T-helper 17 cell (primary cell): ENCODE measurements around the gene PTPRN2. TPM values are rescaled to one million over a fixed set of nuclear protein-coding genes. Genes with fewer than 3 reads are reported as not detected.
A peak's percentile ranks its signal among the peaks of the same experiment; 100 is the strongest.

Source experiments
- ATAC-seq: fragments of 150-1000 bp; cut with Tn5 transposase; 2 replicates; pipeline ENCODE4 v1.10.0; 2021; ENCODE audit warnings: mild to moderate bottlenecking, moderate library complexity
- DNase-seq, 3 donors: peaks; one replicate each; pipeline versions ENCODE4 v3.0.0 to v3.0.0-alpha.2; 2020 to 2021
- H3K9me3 ChIP-seq: one replicate; pipeline ENCODE4 v1.7.0; 2013; ENCODE audit warnings: low read length, mild to moderate bottlenecking; ENCODE audit not compliant: control insufficient read depth, poor library complexity, severe bottlenecking
- H3K27ac Mint-ChIP-seq: one replicate; pipeline ENCODE4 v1.8.0; 2022; ENCODE audit warnings: mild to moderate bottlenecking, moderate library complexity, mixed read lengths
- H3K27me3 Mint-ChIP-seq: one replicate; pipeline ENCODE4 v1.8.0; 2022; ENCODE audit warnings: mixed read lengths
- H3K36me3 Mint-ChIP-seq: one replicate; pipeline ENCODE4 v1.8.0; 2022; ENCODE audit warnings: low read depth, mixed read lengths
- H3K4me1 Mint-ChIP-seq: one replicate; pipeline ENCODE4 v1.8.0; 2022; ENCODE audit warnings: mild to moderate bottlenecking, mixed read lengths
- H3K4me3 Mint-ChIP-seq: one replicate; pipeline ENCODE4 v1.8.0; 2022; ENCODE audit warnings: mild to moderate bottlenecking, moderate library complexity, mixed read lengths
- total RNA-seq, 4 donors: library from RNA in 2 of 4; stranded (reverse) in 2 of 4; gene quantifications; one replicate each; pipeline ENCODE4 v1.2.3 and lab custom pipeline; 2022 to 2026

Gene PTPRN2
- total RNA-seq, 2 donors from 2014 or later, result 0.42 to 0.57 TPM

GRCh38 chr7:157839672-157840167 is 747.9 kb downstream of the PTPRN2 start:
- Mint-ChIP-seq H3K4me3 (no peak overlapping the region), H3K4me1 (peaks cover 2% of the 10 kb centered on the region), H3K27me3 (peaks cover 22% of the 10 kb centered on the region), H3K36me3 (peaks cover 2% of the 10 kb centered on the region), H3K27ac (no peak overlapping the region)
- no peak for ATAC-seq
- DNase-seq, result no peak
- no peaks in the 10 kb centered on the region for H3K9me3 ChIP-seq

- H3K9me3 ChIP-seq, result no peaks in the 10 kb centered on the region
- H3K4me1 Mint-ChIP-seq, result peaks cover 2% of the 10 kb centered on the region
- no peak overlapping the region for H3K27ac Mint-ChIP-seq
- no peak overlapping the region for H3K4me3 Mint-ChIP-seq
- peaks cover 21% of the 10 kb centered on the region for H3K27me3 Mint-ChIP-seq
- H3K36me3 Mint-ChIP-seq, result peaks cover 2% of the 10 kb centered on the region
- no peak for DNase-seq
- no peak for ATAC-seq
These were observed 748.4 kb downstream of the PTPRN2 start for GRCh38 chr7:157839226-157839625.

GRCh38 chr7:157837561-157837960 is 750.1 kb downstream of the PTPRN2 start:
- peaks cover 5% of the 10 kb centered on the region for H3K27me3 Mint-ChIP-seq
- ATAC-seq, result no peak

GRCh38 chr7:157837047-157837446 is 750.6 kb downstream of the PTPRN2 start:
- Mint-ChIP-seq H3K4me3 (no peak overlapping the region), H3K27ac (no peak overlapping the region), H3K4me1 (peaks cover 2% of the 10 kb centered on the region), H3K36me3 (no peaks in the 10 kb centered on the region), H3K27me3 (peaks cover 5% of the 10 kb centered on the region)
- DNase-seq (no peak), ATAC-seq (no peak)
- H3K9me3 ChIP-seq, result no peaks in the 10 kb centered on the region

More at GRCh38 chr7:157837561-157837960, 750.1 kb downstream of the PTPRN2 start:
- Mint-ChIP-seq H3K36me3 (no peaks in the 10 kb centered on the region), H3K4me1 (peaks cover 2% of the 10 kb centered on the region), H3K4me3 (no peak overlapping the region), H3K27ac (no peak overlapping the region)
- H3K9me3 ChIP-seq, result no peaks in the 10 kb centered on the region
- DNase-seq, result no peak

GRCh38 chr7:157834501-157835163 is 753.0 kb downstream of the PTPRN2 start:
- Mint-ChIP-seq H3K27me3 (peaks cover 5% of the 10 kb centered on the region), H3K4me3 (no peak overlapping the region), H3K36me3 (no peaks in the 10 kb centered on the region), H3K4me1 (peaks cover 2% of the 10 kb centered on the region), H3K27ac (no peak overlapping the region)
- DNase-seq, result no peak
- H3K9me3 ChIP-seq, result no peaks in the 10 kb centered on the region
- ATAC-seq, result no peak

GRCh38 chr7:157832866-157833607 is 754.6 kb downstream of the PTPRN2 start:
- no peak for ATAC-seq
- no peak overlapping the region for H3K27ac Mint-ChIP-seq
- no peak for DNase-seq
- H3K36me3 Mint-ChIP-seq, result no peaks in the 10 kb centered on the region
- no peak overlapping the region for H3K4me3 Mint-ChIP-seq
- peaks cover 6% of the 10 kb centered on the region for H3K4me1 Mint-ChIP-seq
- peaks cover 7% of the 10 kb centered on the region for H3K27me3 Mint-ChIP-seq
- no peaks in the 10 kb centered on the region for H3K9me3 ChIP-seq

GRCh38 chr7:157832421-157832820 is 755.2 kb downstream of the PTPRN2 start:
- no peaks in the 10 kb centered on the region for H3K9me3 ChIP-seq
- Mint-ChIP-seq H3K27me3 (peaks cover 12% of the 10 kb centered on the region), H3K36me3 (no peaks in the 10 kb centered on the region), H3K4me1 (peaks cover 10% of the 10 kb centered on the region), H3K27ac (no peak overlapping the region), H3K4me3 (no peak overlapping the region)
- DNase-seq (no peak), ATAC-seq (no peak)

GRCh38 chr7:157832006-157832405 is 755.6 kb downstream of the PTPRN2 start:
- Mint-ChIP-seq H3K27me3 (peaks cover 12% of the 10 kb centered on the region), H3K27ac (no peak overlapping the region), H3K4me1 (peaks cover 10% of the 10 kb centered on the region), H3K4me3 (no peak overlapping the region), H3K36me3 (no peaks in the 10 kb centered on the region)
- no peaks in the 10 kb centered on the region for H3K9me3 ChIP-seq
- ATAC-seq (no peak), DNase-seq (no peak)

- H3K27ac Mint-ChIP-seq, result no peak overlapping the region
- DNase-seq, result no peak
- no peaks in the 10 kb centered on the region for H3K36me3 Mint-ChIP-seq
- H3K4me3 Mint-ChIP-seq, result no peak overlapping the region
- peaks cover 10% of the 10 kb centered on the region for H3K4me1 Mint-ChIP-seq
- no peak for ATAC-seq
- H3K27me3 Mint-ChIP-seq, result peaks cover 12% of the 10 kb centered on the region
- no peaks in the 10 kb centered on the region for H3K9me3 ChIP-seq
These were observed 756.3 kb downstream of the PTPRN2 start for GRCh38 chr7:157831143-157831905.

GRCh38 chr7:157830331-157830730 is 757.3 kb downstream of the PTPRN2 start:
- Mint-ChIP-seq H3K4me3 (no peak overlapping the region), H3K27me3 (peaks cover 12% of the 10 kb centered on the region), H3K36me3 (no peaks in the 10 kb centered on the region), H3K4me1 (peaks cover 10% of the 10 kb centered on the region), H3K27ac (no peak overlapping the region)
- no peak for ATAC-seq
- H3K9me3 ChIP-seq, result no peaks in the 10 kb centered on the region
- DNase-seq, result no peak

- Mint-ChIP-seq H3K4me3 (no peak overlapping the region), H3K27me3 (peaks cover 7% of the 10 kb centered on the region), H3K4me1 (peaks cover 8% of the 10 kb centered on the region), H3K36me3 (no peaks in the 10 kb centered on the region), H3K27ac (no peak overlapping the region)
- no peak for DNase-seq
- no peaks in the 10 kb centered on the region for H3K9me3 ChIP-seq
- ATAC-seq, result no peak
These were observed 758.1 kb downstream of the PTPRN2 start for GRCh38 chr7:157829491-157829890.

GRCh38 chr7:157828881-157829280 is 758.7 kb downstream of the PTPRN2 start:
- no peaks in the 10 kb centered on the region for H3K36me3 Mint-ChIP-seq
- H3K27me3 Mint-ChIP-seq, result peaks cover 7% of the 10 kb centered on the region
- no peak overlapping the region for H3K27ac Mint-ChIP-seq
- H3K4me3 Mint-ChIP-seq, result no peak overlapping the region
- DNase-seq, result no peak
- H3K4me1 Mint-ChIP-seq, result peaks cover 8% of the 10 kb centered on the region
- no peak for ATAC-seq
- H3K9me3 ChIP-seq, result no peaks in the 10 kb centered on the region

GRCh38 chr7:157828190-157828589 is 759.4 kb downstream of the PTPRN2 start:
- no peak for ATAC-seq
- Mint-ChIP-seq H3K36me3 (no peaks in the 10 kb centered on the region), H3K27ac (no peak overlapping the region), H3K4me1 (peaks cover 8% of the 10 kb centered on the region), H3K4me3 (peak overlapping the region; percentile 36), H3K27me3 (peaks cover 7% of the 10 kb centered on the region)
- no peaks in the 10 kb centered on the region for H3K9me3 ChIP-seq
- DNase-seq, result no peak
